GM19467 (cell line): ENCODE data around the gene NPLOC4.
A peak's percentile ranks its signal among the peaks of the same experiment; 100 is the strongest.
"Not testable (repeated sequence)": the region's sequence is repeated elsewhere in the genome, so short reads cannot be mapped to it uniquely, and the experiment has no call there.

Source experiments
- ATAC-seq: cut with Tn5 transposase; IDR thresholded peaks from one replicate; pipeline ENCODE4 v1.9.1; 2021; ENCODE audit warnings: mild to moderate bottlenecking, moderate library complexity; ENCODE audit not compliant: unreplicated experiment

Gene NPLOC4

GRCh38 chr17:81636505-81637288 is at the start of gene NPLOC4, which contains the start of gene TSPAN10:
TSS of gene NPLOC4 (minus strand) at chr17:81637112. CDS start at chr17:81636930, 182 bp downstream.
TSS of gene TSPAN10 (plus strand) at chr17:81637196. CDS start at chr17:81642413, 5,217 bp downstream.
- peak; percentile 64 for ATAC-seq

- no peak for ATAC-seq
Observed at GRCh38 chr17:81686614-81687013, 49.7 kb upstream of the NPLOC4 start.

- ATAC-seq: no peak
Observed at GRCh38 chr17:81685108-81685507, 48.2 kb upstream of the NPLOC4 start.

- peak; percentile 3 for ATAC-seq
Observed at GRCh38 chr17:81684442-81684911, 47.6 kb upstream of the NPLOC4 start.

- ATAC-seq: peak; percentile 83
Observed at GRCh38 chr17:81683584-81684441, 46.9 kb upstream of the NPLOC4 start, which contains the start of the genes ARL16 and HGS. TSS of gene ARL16 (minus strand) at chr17:81683797. CDS start at chr17:81683753, 44 bp downstream. TSS of gene HGS (plus strand) at chr17:81684011. CDS start at chr17:81684067, 56 bp downstream.

GRCh38 chr17:81683208-81683583 is 46.3 kb upstream of the NPLOC4 start:
- peak; percentile 1 for ATAC-seq

- no peak for ATAC-seq
Observed at GRCh38 chr17:81682565-81683207, 45.8 kb upstream of the NPLOC4 start.

- no peak for ATAC-seq
Observed at GRCh38 chr17:81681672-81682071, 44.8 kb upstream of the NPLOC4 start.

GRCh38 chr17:81680150-81680549 is 43.2 kb upstream of the NPLOC4 start:
- no peak for ATAC-seq

GRCh38 chr17:81676906-81677305 is 40.0 kb upstream of the NPLOC4 start:
- no peak for ATAC-seq

GRCh38 chr17:81675515-81676221 is 38.8 kb upstream of the NPLOC4 start:
- not testable (repeated sequence) for ATAC-seq

- ATAC-seq: no peak
Observed at GRCh38 chr17:81673561-81674258, 36.8 kb upstream of the NPLOC4 start.

GRCh38 chr17:81672954-81673353 is 36.0 kb upstream of the NPLOC4 start:
- ATAC-seq: no peak

- ATAC-seq: no peak
Observed at GRCh38 chr17:81672504-81672903, 35.6 kb upstream of the NPLOC4 start.

- ATAC-seq: no peak
Observed at GRCh38 chr17:81667754-81668153, 30.8 kb upstream of the NPLOC4 start.

GRCh38 chr17:81666342-81667191 is 29.7 kb upstream of the NPLOC4 start, which contains the start of the genes CCDC137 and OXLD1:
TSS of gene CCDC137 (plus strand) at chr17:81666737. CDS start at chr17:81666767, 30 bp downstream.
TSS of gene OXLD1 (minus strand) at chr17:81666605. CDS start at chr17:81666577, 28 bp downstream.
- peak; percentile 76 for ATAC-seq

- no peak for ATAC-seq
Observed at GRCh38 chr17:81666092-81666341, 29.1 kb upstream of the NPLOC4 start.

GRCh38 chr17:81665205-81666091 is 28.5 kb upstream of the NPLOC4 start:
- peak; percentile 9 for ATAC-seq
